NCI-H446 treated with DMSO at 0.1 percent for 48 hours (cell line): Measurements from ENCODE around the gene TAPBPL.
A peak's percentile ranks its signal among the peaks of the same experiment; 100 is the strongest.
"Not testable (repeated sequence)": the region's sequence is repeated elsewhere in the genome, so short reads cannot be mapped to it uniquely, and the experiment has no call there.

Experiments used
- DNase-seq: peaks from one replicate; lab custom pipeline; 2025; lab: John Stamatoyannopoulos, UW

TAPBPL gene, protein sequence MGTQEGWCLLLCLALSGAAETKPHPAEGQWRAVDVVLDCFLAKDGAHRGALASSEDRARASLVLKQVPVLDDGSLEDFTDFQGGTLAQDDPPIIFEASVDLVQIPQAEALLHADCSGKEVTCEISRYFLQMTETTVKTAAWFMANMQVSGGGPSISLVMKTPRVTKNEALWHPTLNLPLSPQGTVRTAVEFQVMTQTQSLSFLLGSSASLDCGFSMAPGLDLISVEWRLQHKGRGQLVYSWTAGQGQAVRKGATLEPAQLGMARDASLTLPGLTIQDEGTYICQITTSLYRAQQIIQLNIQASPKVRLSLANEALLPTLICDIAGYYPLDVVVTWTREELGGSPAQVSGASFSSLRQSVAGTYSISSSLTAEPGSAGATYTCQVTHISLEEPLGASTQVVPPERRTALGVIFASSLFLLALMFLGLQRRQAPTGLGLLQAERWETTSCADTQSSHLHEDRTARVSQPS

DNA sequence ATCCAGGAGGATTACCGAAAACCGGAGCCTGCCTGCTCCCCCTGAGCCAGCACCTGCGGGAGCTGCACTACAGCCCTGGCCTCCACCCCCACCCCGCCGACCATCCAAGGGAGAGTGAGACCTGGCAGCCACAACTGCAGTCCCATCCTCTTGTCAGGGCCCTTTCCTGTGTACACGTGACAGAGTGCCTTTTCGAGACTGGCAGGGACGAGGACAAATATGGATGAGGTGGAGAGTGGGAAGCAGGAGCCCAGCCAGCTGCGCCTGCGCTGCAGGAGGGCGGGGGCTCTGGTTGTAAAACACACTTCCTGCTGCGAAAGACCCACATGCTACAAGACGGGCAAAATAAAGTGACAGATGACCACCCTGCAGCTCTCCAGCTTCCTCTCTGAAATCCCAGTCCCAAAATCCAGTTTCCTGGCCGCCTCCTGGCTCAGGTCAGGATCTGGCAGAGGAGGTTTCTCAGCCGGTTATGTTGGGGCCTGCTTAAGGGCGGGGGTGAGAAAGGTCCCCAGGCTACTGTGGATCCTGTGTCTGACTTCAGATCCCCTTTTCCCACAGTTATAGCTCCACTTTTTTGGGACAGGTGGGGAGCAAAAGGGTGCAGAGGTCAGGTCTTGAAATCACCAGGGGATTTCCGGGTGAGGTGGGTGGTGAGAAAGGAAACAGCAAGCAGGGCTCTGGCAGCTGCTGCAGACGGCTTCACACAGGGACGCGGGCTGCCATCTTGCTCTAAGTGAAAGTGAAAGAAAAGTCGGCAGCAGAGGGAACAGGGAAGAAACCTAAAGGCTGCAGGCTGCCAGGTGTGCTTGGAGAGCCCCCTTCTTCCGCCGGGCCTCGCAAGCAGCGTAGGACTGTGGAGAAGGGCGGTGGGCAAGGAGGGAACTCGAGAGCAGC, at the start of gene TAPBPL:
TSS of gene TAPBPL (plus strand) at position 695 of the 897 bp plus-strand sequence. CDS start 207 bp downstream, outside the sequence.
- DNase-seq, result no peak

DNA sequence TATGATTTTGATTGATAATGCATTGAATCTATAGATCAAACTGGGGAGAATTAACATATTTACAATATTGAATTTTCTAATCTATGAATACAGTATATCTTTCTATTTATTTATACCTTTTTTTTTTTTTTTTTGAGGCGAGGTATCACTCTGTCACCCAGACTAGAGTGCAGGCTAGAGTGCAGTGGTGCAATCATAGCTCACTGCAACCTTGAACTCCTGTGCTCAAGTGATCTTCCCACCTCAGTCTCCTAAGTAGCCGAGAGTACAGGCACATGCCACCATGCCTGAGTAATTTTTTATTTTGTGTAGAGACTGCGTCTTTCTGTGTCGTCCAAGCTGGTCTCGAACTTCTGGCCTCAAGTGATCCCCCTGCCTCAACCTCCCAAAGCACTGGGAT, 47.5 kb upstream of the TAPBPL start:
- DNase-seq, result no peak

DNA sequence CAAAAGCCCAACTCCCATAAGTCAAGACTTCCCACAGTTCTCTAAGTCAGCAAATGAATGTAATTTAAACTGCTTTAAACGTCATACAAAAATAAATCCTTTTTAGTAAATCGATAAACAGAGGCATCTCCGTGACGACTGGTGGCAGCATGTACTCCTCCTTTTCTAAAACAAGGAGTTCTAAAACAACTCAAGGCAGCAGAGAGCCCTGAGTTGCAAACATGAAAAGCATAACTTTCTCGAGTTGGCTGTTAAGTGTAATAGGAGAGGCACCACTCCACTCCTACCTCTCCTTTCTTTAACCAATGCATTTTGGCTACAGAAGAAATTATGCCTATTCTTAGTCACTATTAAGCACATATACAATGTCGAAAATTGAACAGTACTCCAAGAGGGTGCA, 45.9 kb upstream of the TAPBPL start:
- no peak for DNase-seq

DNA sequence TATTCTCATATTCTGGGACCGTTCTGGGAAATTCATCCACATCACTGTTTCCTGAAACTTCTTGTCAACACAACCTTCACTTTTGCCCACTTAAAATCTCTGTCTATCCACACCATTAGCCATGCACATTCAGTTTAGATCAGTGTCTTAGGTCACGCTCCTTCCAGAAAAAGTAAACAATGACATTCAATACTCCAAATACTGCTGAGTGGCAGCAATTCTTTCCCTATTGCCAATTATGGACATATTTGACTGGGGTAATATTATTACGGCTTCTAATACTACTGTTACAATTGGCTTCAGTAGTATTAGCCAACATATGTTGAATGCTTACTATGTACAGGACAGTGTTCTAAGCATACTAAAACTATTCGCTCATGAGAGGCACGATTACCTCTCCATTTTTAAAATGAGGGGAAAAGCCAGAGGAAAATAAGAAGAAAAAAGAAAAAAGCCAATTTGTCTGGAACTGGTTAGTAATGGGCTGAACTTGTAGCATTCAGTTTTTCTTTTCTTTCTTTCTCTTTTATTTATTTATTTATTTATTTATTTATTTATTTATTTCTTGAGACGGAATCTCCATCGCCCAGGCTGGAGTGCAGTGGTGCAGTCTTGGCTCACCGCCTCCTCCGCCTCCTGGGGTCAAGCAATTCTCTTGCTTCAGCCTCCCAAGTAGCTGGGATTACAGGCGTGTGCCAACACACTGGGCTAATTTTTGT, 44.4 kb upstream of the TAPBPL start:
- no peak for DNase-seq

DNA sequence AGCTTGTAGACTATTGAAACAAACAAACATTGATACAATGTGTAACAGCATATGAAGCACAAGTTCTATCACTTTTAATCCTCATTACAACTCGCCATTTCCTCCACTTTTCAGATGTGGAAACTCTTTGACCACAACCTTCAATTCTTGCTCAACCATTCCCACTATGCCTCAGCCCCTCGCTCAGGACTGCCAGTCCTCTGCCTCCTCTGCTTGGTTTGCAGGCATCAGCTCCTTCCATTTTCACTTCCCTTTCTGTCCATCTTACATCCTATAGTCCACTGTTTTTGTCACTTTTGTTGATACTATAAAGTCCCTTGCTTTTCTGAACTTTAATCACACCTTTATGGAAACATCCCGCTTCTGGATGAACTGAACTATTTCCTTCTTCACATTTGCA, 35.2 kb upstream of the TAPBPL start:
- DNase-seq, result no peak

DNA sequence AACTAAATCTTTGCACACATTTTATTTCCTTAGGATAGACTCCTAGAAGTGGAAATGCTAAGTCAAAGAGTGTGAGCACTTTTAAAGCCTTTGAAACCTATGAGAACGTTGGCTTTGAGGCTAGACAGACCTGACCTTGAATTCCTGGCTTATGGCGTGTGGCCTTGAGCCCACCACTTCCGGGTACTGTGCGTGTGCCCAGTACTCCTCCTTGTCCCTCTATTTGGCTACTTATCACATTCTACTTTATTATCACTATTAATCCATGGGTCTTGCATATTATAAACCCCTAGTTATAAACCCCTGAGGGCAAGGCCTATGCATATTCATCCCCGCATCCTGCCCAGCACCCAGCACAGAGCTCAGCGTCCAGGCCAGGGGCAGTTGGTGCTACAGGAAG, 33.0 kb upstream of the TAPBPL start:
- no peak for DNase-seq

DNA sequence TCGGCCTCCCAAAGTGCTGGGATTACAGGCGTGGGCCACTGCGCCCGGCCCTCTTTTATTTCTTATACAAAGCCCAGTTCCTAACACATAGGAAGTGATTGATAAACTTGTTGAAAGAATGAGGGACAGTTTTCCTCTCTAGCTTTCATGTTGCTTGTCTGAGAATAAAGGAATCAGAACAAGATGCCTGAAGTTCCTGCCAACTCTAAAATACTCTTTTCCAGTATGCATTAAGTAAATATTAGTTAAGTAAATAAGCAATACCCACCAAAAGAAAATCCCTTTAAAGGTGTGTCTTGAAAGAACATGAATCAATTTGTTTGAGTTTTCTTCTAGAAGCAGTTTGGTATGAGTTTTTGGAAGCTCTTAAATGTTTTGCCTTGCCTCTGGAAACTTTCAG, 31.5 kb upstream of the TAPBPL start:
- no peak for DNase-seq

DNA sequence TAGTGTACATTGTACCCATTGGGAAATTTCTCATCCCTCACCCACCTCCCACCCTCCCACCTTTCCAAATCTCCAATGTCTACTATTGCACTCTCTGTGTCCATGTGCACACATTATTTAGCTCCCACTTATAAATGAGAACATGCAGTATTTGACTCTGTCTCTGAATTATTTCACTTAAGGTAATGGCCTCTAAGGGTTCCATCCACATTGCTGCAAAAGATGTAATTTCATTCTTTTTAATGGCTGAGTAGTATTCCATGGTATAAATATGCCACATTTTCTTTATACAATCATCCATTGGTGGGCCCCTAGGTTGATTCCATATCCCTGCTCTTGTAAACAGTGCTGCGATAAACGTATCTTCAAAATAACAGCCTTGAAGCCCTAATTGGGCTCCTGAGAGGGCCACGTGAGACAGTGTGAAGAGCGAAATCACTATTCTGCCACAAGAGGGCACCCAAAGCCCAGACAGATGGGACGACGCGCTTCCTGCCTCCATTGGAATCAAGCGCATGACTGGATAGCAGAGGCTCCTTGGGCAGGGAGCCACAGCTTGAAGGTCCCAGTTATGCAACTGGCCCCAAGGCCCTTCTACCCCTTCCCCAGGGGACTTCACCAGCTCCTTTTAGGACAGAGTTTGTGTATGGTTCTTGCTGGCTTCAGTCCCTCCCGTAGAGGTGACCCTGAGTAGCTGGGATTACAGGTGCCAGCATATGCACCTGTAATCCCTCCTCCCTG, 28.4 kb upstream of the TAPBPL start:
- peak; percentile 84 for DNase-seq

DNA sequence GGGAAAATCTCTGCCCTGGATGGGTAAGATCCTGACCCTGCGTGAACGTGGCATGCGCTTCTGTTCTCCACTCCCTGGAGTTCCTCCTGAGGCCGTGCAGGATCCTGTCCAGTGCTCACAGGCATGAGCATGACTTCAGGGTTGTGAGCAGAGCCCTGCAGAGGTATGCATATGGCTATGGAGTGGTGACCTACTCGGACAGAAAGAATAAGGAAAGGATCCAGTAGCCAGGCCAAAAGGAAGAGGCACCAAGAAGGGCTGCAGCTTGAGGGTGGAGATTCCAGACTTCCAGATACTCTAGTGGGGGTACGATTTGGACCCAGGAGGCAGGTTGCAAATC, 27.9 kb upstream of the TAPBPL start:
- DNase-seq, result no peak

DNA sequence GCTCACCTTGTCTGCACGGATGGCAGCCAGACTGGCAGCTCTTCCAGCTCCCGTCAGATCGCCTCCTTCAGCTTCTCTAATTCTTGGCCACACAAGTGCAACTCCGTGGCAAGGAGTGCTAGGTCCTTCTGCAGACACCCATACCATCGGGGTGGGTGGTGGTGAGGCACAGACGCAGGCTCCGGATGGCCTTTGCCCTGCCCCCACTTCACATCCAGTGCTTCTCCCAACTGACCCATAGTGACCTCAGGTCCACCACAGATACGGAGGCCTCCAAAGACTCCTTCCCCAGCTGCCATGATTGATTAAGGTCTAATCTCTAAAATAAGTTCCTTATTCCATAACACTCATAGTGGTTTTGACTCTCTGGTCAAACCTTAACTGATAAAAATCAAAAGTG, 27.0 kb upstream of the TAPBPL start:
- DNase-seq, result no peak

DNA sequence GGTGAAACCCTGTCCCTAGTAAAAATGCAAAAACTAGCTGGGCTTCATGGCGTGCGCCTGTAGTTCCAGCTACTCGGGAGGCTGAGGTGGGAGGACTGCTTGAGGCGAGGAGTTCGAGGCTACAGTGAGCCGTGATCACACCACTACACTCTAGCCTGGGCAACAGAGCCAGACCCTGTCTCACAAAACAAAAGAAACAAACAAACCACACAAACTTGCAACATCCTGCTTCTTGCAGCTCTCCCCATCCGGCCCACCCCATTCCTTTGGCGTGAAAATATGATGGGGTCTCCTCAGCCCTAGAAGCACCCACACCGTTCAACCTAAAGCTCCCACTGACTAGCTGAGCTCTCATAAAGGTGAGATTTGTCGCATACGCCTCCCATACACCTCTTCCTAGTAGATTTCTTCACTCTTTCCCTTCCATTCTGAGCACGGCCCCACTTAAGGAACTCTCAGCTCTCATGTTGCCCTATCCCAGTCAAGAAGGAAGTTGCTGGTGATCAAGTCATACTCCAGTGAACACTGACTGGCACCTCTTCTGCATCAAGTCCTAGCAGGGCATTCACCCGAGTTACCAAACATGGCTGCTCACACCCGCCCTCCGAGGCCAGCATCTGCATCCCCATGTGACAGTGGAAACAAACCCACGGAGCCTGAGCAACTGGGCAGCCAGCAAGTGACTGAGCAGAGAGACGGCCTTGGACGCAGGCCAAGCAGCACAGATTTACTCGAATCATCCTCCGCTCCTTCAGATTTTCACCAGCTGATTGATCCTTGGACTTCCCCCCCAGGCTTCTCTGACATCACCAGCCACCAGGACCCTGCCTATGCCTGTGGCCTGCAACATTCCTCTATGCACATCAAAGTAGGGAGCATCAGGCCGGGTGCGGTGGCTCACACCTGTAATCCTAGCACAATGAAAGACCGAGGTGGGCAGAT, 26.0 kb upstream of the TAPBPL start:
- DNase-seq, result no peak

DNA sequence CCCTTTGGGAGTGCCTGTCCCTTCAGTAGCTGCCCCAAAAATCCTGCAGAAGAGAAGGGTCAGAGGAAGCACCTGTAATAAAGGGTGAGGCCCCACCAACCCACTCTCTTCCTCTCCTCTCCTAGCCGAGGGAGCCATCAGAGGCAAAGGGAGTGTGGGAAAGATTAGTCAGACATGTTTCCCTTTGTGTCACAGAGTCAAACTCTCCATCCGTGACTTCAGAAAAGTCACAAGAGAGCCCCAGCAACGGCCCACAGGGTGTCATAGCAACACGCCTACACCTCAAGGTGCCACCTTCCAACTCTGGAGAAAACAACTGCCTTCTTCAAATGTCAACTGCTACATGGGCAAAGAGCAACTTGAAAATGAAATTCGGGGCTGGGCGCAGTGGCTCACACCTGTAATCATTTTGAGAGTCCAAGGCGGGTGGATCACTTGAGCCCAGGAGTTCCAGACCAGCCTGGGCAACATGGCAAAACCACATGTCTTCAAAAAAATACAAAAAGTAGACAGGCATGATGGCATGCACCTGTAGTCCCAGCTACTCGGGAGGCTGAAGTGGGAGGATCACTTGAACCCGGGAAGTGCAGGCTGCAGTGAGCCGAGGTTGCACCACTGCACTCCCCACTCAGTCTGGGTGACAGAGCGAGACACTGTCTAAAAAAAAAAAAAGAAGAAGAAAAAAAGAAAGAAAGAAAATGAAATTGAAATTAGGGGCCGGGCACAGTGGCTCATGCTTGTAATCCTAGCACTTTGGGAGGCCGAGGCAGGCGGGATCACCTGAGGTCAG, 24.8 kb upstream of the TAPBPL start:
- DNase-seq, result no peak

DNA sequence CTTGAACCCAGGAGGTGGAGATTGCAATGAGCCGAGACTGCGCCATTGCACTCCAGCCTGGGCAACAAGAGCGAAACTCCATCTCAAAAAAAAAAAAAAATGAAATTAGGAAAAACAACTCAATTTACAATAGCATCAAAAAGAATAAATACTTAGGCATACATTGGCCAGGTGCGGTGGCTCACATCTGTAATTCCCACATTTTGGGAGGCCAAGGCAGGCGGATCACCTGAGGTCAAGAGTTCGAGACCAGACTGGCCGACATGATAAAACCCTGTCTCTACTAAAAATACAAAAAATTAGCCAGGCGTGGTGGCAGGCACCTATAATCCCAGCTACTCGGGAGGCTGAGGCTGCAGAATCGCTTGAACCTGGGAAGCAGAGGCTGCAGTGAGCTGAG, 24.0 kb upstream of the TAPBPL start:
- not testable (repeated sequence) for DNase-seq

DNA sequence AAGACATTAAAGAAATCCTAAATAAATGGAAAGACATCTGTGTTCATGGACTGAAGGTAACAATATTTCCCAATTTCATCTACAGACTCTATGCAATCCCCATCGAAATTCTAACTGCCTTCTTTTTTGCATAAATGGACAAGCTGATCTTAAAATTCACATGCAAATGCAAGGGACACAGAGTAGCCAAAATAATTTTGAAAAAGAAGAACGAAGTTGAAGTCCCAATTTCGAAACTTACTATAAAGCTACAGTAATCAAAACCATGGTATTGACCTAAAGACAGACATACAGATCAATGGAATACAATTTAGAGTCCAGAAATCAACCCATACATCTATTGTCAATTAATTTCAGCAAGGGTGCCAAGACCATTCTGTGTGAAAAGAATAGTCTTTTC, 23.5 kb upstream of the TAPBPL start:
- no peak for DNase-seq

DNA sequence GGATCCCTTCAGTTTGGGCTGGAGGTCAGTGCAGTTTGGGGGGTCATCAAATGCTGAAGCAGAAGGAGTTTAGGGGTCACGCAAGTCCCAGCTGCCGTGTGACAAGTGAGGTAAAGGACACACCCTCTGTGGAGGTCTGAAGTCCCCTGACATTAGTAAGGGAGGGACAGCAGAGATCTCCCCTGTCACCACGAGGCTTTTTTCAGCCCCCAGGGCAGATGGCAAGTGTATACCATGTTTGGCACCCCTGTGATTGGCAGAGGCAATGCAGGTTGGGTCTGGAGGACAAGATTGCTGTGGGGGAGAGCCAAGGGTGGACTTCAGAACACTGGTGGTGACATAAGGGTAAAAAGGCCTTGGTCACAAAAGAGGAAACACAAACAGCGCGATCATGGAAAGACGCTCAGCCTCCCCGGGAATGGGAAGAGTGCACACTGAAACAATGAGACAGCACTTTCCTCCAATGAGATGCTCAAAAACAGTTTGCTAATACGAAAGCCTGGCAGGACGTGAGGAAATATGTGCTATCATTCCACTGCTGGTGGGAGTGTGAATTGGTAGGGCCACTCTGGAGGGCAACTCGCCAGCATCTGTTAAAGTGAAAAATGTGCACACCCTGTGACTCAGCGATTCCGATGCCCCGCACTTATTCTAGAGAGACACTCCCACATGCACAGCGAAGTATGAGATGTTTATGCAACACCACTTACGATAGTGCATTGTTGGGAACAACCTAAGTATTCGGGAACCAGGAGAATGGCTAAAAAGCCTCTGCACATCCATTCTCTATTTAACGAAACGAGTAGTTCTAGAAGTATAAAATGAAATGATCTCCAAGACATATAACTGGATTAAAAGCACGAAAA, 21.5 kb upstream of the TAPBPL start:
- no peak for DNase-seq

DNA sequence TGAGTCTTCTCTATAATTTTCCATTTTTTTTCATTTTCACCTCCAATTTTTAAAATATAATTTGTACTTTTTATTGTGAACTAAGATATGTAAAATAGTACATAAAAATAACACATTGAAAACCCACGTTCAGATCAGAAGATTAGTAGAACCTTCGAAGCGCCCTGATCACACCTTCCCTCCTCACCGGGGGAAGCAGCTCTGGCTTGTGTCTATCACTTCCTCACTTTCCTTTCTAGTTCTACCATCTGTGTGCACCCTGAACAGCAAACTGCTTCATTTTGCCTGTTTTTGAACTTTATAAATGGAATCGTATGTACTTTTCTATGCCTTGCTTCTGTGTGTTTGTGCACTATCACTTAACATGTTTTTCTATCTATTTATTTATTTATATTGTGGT, 18.9 kb upstream of the TAPBPL start:
- no peak for DNase-seq

DNA sequence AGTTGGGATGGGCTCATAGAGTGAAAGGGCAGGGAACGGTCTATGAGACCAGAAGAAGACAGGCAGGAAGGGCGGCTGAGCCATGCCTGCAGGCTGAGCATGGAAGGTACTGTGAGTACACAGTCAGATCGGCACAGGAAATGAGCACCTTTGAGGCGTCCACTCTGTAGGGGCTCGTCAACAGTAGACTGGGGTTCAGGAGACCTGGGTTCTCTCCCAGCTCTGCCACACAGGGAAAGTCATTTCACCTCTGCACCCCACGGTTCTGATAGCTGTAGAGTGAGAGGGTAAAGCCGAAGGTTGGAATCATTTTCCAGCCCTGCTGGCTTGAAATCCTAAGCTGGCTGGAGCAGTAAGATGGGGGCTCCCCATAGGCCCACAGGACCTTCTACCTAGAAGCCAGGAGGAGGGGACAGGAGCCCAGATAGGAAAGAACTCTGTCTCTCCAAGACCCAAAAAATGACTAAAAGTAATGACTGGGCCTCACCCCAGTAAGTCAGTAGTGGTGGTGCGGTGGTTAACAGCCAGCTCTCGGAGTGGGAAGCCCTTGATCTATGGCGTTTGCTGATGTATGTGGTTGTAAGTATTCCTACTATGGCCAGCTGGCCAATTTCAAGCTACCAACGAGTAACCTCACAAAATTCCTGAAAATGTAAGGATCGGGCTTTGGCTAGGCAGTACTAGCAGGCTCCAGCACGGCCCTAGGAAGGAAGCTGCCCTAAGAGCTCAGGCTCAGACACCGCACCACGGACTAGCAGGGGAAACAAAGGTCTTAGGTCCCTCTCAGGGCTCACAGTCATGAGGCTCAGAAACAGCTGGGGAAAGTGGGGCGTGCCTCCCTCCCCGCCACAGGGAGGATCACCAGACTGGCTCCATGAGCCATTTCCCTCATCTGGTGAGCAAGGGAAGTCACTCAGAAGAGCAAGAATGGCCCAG, 17.4 kb upstream of the TAPBPL start:
- no peak for DNase-seq
